Measurements from ENCODE around the gene CTNND2. TPM values are rescaled to one million over a fixed set of nuclear protein-coding genes. Genes with fewer than 3 reads are reported as not detected.

Gene CTNND2
- total RNA-seq, 2 donors from 2014 or later: not detected

- no peak overlapping the region for H3K4me3 ChIP-seq
- ATAC-seq (ENCODE audit: insufficient number of reproducible peaks, low FRiP score, low read depth): no peak
- no peaks in the 10 kb centered on the region for H3K4me1 ChIP-seq (ENCODE audit: control insufficient read depth in 1 of 2, low read depth in 2 of 2)
- no peak for TF ChIP-seq CTCF (IDR thresholded peaks at IDR 0.05)
- no peaks in the 10 kb centered on the region for H3K27me3 ChIP-seq (replicated peaks; ENCODE audit: insufficient read depth)
- no peak for DNase-seq (ENCODE audit: low spot score)
- H3K9me3 ChIP-seq: no peaks in the 10 kb centered on the region
- H3K36me3 ChIP-seq: no peaks in the 10 kb centered on the region
- H3K27ac ChIP-seq: no peak overlapping the region
Measured at GRCh38 chr5:11166923-11167322, 737.3 kb downstream of the CTNND2 start.

- DNase-seq (ENCODE audit: low spot score) (no peak), ATAC-seq (ENCODE audit: insufficient number of reproducible peaks, low FRiP score, low read depth) (no peak)
- Histone ChIP-seq H3K4me1 (ENCODE audit: control insufficient read depth in 1 of 2, low read depth in 2 of 2) (no peaks in the 10 kb centered on the region), H3K27me3 (replicated peaks; ENCODE audit: insufficient read depth) (no peaks in the 10 kb centered on the region), H3K4me3 (no peak overlapping the region), H3K9me3 (no peaks in the 10 kb centered on the region), H3K36me3 (no peaks in the 10 kb centered on the region), H3K27ac (no peak overlapping the region)
- no peak for TF ChIP-seq CTCF (IDR thresholded peaks at IDR 0.05)
Measured at GRCh38 chr5:11164531-11165294, 739.5 kb downstream of the CTNND2 start.

GRCh38 chr5:11157132-11157531, 747.1 kb downstream of the CTNND2 start:
- Histone ChIP-seq H3K36me3 (no peaks in the 10 kb centered on the region), H3K27ac (no peak overlapping the region), H3K27me3 (replicated peaks; ENCODE audit: insufficient read depth) (no peaks in the 10 kb centered on the region), H3K4me3 (no peak overlapping the region), H3K9me3 (no peaks in the 10 kb centered on the region), H3K4me1 (ENCODE audit: control insufficient read depth in 1 of 2, low read depth in 2 of 2) (no peaks in the 10 kb centered on the region)
- no peak for DNase-seq (ENCODE audit: low spot score)
- ATAC-seq (ENCODE audit: insufficient number of reproducible peaks, low FRiP score, low read depth): no peak
- TF ChIP-seq CTCF (IDR thresholded peaks at IDR 0.05): no peak

- H3K27ac ChIP-seq: no peak overlapping the region
- H3K4me1 ChIP-seq (ENCODE audit: control insufficient read depth in 1 of 2, low read depth in 2 of 2): no peaks in the 10 kb centered on the region
- no peaks in the 10 kb centered on the region for H3K27me3 ChIP-seq (replicated peaks; ENCODE audit: insufficient read depth)
- H3K36me3 ChIP-seq: no peaks in the 10 kb centered on the region
- no peak overlapping the region for H3K4me3 ChIP-seq
- ATAC-seq (ENCODE audit: insufficient number of reproducible peaks, low FRiP score, low read depth) (no peak), DNase-seq (ENCODE audit: low spot score) (no peak)
- TF ChIP-seq CTCF (IDR thresholded peaks at IDR 0.05): no peak
- no peaks in the 10 kb centered on the region for H3K9me3 ChIP-seq
Measured at GRCh38 chr5:11153670-11154382, 750.4 kb downstream of the CTNND2 start.

GRCh38 chr5:11152368-11152767, 751.9 kb downstream of the CTNND2 start:
- no peaks in the 10 kb centered on the region for H3K36me3 ChIP-seq
- no peaks in the 10 kb centered on the region for H3K9me3 ChIP-seq
- H3K27ac ChIP-seq: no peak overlapping the region
- H3K4me3 ChIP-seq: no peak overlapping the region
- no peaks in the 10 kb centered on the region for H3K4me1 ChIP-seq (ENCODE audit: control insufficient read depth in 1 of 2, low read depth in 2 of 2)
- no peak for TF ChIP-seq CTCF (IDR thresholded peaks at IDR 0.05)
- no peaks in the 10 kb centered on the region for H3K27me3 ChIP-seq (replicated peaks; ENCODE audit: insufficient read depth)
- no peak for DNase-seq (ENCODE audit: low spot score)
- no peak for ATAC-seq (ENCODE audit: insufficient number of reproducible peaks, low FRiP score, low read depth)

Data from thoracic aorta (tissue), 2 donors.